Limb (tissue), 2 donors: ENCODE data around the gene LNPK.
"Not testable (repeated sequence)": the region's sequence is repeated elsewhere in the genome, so short reads cannot be mapped to it uniquely, and the experiment has no call there.

Source experiments
- DNase-seq, 2 donors: peaks; one replicate each; pipeline ENCODE4 v3.0.0-alpha.2; 2016; ENCODE audit errors: extremely low spot score in 2 of 2

The LNPK gene

GRCh38 chr2:175913849-175914743 lies 88.0 kb downstream of the LNPK start:
- not testable (repeated sequence) for DNase-seq

- not testable (repeated sequence) for DNase-seq
These were observed 88.8 kb downstream of the LNPK start for GRCh38 chr2:175913267-175913666.

GRCh38 chr2:175904035-175904434 lies 98.0 kb downstream of the LNPK start:
- DNase-seq, result no peak

- no peak for DNase-seq
These were observed 98.6 kb downstream of the LNPK start for GRCh38 chr2:175903384-175903936.

- not testable (repeated sequence) for DNase-seq
These were observed 106.1 kb downstream of the LNPK start for GRCh38 chr2:175895957-175896356.

GRCh38 chr2:175892046-175892445 lies 110.0 kb downstream of the LNPK start:
- DNase-seq, result no peak

GRCh38 chr2:175890636-175891242 lies 111.3 kb downstream of the LNPK start:
- DNase-seq, result no peak

- DNase-seq, result no peak
These were observed 112.3 kb downstream of the LNPK start for GRCh38 chr2:175889701-175890302.

- no peak for DNase-seq
These were observed 114.3 kb downstream of the LNPK start for GRCh38 chr2:175887776-175888175.

- DNase-seq, result no peak
These were observed 117.2 kb downstream of the LNPK start for GRCh38 chr2:175884697-175885393.

- no peak for DNase-seq
These were observed 118.4 kb downstream of the LNPK start for GRCh38 chr2:175883586-175884194.

GRCh38 chr2:175879679-175880078 lies 122.4 kb downstream of the LNPK start:
- DNase-seq, result no peak

GRCh38 chr2:175877845-175878544 lies 124.1 kb downstream of the LNPK start:
- no peak for DNase-seq

- no peak for DNase-seq
These were observed 127.8 kb downstream of the LNPK start for GRCh38 chr2:175874291-175874690.
